Activated CD4-positive, alpha-beta T cell treated with anti-CD3 and anti-CD28 coated beads, Interleukin-2, amount 10 ng/mL, durations not matched to agents 24 days and 14 days (primary cell): ENCODE measurements around the gene PSD. TPM values are rescaled to one million over a fixed set of nuclear protein-coding genes. Genes with fewer than 3 reads are reported as not detected.

Source experiments
- DNase-seq: peaks from one replicate; pipeline ENCODE4 v3.0.0; 2022
- H3K27ac Mint-ChIP-seq: one replicate; pipeline ENCODE4 v1.8.0; 2022; ENCODE audit warnings: mild to moderate bottlenecking, mixed read lengths
- H3K27me3 Mint-ChIP-seq: one replicate; pipeline ENCODE4 v1.8.0; 2022; ENCODE audit warnings: mixed read lengths
- H3K36me3 Mint-ChIP-seq: one replicate; pipeline ENCODE4 v1.8.0; 2022; ENCODE audit warnings: low read depth, mild to moderate bottlenecking, mixed read lengths
- H3K4me1 Mint-ChIP-seq: one replicate; pipeline ENCODE4 v1.8.0; 2021; ENCODE audit warnings: mixed read lengths
- H3K4me3 Mint-ChIP-seq: one replicate; pipeline ENCODE4 v1.8.0; 2022; ENCODE audit warnings: mild to moderate bottlenecking, moderate library complexity, mixed read lengths
- H3K9me3 Mint-ChIP-seq: one replicate; pipeline ENCODE4 v1.8.0; 2021; ENCODE audit warnings: mixed read lengths
- intact Hi-C: fragments of 100-400 bp; cut with micrococcal nuclease; formaldehyde crosslinking; loops from one replicate; pipeline ENCODE4 v1.15.1; 2023
- total RNA-seq: library from RNA; stranded (reverse); gene quantifications from 2 replicates; pipeline ENCODE4 v1.2.3, GENCODE V29; 2022

PSD gene
- total RNA-seq, 1 donor from 2014 or later = 10.4 TPM

DNA sequence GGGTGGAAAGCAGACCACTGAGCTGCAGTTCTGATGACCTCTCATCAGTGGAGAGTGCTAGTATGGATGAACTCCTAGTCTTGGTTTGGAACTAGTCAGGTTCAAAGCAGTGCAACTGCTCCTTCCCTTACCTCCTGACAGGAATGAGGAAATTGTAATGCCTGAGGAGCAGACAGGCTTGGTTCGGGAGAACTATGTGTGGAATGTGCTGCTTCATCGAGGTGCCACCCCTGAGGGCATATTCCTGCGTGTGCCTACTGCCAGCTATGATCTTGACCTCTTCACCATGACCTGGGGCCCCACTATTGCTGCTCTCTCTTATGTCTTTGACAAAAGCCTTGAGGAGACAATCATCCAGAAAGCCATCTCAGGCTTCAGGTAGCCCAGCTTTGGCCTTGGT, 50.5 kb downstream of the PSD start:
- no peak for DNase-seq
- no peaks in the 10 kb centered on the region for H3K4me1 Mint-ChIP-seq
- H3K27ac Mint-ChIP-seq = no peak overlapping the region
- H3K9me3 Mint-ChIP-seq = peaks cover 4% of the 10 kb centered on the region
- intact Hi-C loops = no loop called here
- no peak overlapping the region for H3K4me3 Mint-ChIP-seq
- H3K27me3 Mint-ChIP-seq = no peaks in the 10 kb centered on the region
- H3K36me3 Mint-ChIP-seq = peaks cover 78% of the 10 kb centered on the region

DNA sequence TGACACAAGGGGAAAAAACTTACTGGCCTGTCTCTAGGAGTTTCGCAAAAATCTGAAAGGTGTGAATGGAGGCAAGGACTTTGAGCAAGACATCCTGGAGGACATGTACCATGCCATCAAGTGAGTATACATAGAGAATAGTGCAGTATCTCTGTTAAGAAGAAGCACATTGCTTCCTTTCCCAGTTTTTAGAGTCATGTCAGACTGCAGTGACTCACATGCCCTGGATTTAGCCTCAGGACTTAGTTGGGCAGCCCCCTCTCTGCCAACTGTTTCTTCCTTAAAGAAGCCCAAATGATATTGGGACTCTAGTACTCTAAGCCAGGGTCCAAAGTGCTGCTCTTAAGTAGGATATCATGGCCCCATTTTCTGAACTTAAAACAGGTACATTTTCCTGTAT, 51.1 kb downstream of the PSD start:
- Mint-ChIP-seq H3K4me3 (no peak overlapping the region), H3K9me3 (peaks cover 4% of the 10 kb centered on the region), H3K27ac (no peak overlapping the region), H3K36me3 (peaks cover 80% of the 10 kb centered on the region), H3K27me3 (no peaks in the 10 kb centered on the region), H3K4me1 (no peaks in the 10 kb centered on the region)
- intact Hi-C loops = no loop called here
- no peak for DNase-seq

DNA sequence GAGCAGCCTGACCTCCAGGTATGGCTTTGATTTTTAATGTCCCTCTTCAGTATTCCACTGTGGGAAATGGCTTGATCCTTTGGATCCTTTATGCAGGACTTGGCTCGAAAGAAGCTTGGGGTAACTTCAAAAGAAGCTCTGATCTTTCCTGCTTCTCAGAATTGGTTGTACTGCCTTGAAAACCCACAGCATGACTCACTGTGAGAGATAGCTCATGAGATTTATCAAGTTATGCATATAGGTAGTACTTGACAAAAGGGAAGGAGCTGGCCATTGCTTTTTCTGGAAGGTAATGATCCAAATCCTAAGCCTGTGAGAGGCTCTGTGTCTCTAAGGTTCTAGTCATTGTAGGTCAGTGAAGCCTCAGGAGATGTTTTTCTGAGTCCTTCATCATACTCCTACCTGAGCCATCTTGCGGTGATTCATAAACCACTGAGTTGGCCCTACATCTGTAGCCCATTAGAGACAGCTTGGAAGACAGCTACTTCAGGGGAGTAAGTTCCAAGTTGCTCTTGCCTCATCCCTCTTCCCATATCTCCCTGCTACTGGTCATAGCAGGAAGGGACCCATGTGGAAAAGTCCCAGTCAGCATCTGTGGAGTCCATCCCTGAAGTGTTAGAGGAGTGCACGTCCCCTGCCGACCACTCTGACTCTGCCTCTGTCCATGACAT, 59.7 kb downstream of the PSD start:
- Mint-ChIP-seq H3K9me3 (no peaks in the 10 kb centered on the region), H3K27ac (no peak overlapping the region), H3K27me3 (no peaks in the 10 kb centered on the region), H3K4me1 (peaks cover 12% of the 10 kb centered on the region), H3K4me3 (no peak overlapping the region), H3K36me3 (peaks cover 60% of the 10 kb centered on the region)
- intact Hi-C loops = no loop called here
- DNase-seq = no peak

DNA sequence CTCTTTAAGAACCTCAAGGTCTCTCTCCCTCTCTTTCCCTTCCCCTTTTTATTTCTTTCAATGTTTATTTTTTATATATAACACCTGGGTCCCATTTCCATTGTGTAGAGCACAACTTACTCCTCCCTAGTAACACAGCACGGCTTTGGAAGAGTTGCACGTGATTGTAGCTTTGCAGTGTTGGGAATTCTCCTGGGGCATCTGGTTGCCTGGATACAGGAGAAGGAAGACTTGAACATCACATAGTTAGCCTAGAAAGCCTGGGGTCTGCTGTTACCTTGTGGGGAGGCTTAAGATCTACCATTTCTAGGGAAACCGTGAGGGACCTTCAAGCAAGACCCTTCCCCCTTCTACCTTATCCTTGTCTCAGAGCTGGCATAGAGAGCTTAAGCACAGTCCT, 64.1 kb downstream of the PSD start:
- H3K27ac Mint-ChIP-seq = no peak overlapping the region
- peaks cover 10% of the 10 kb centered on the region for H3K4me1 Mint-ChIP-seq
- intact Hi-C loops = no loop called here
- peaks cover 39% of the 10 kb centered on the region for H3K36me3 Mint-ChIP-seq
- no peak for DNase-seq
- H3K9me3 Mint-ChIP-seq = no peaks in the 10 kb centered on the region
- H3K4me3 Mint-ChIP-seq = no peak overlapping the region
- H3K27me3 Mint-ChIP-seq = no peaks in the 10 kb centered on the region

Other genes with a start within 250 kb of the PSD start
- 0.14 TPM in 1 of 2 replicates, not detected in the other for gene ELOVL3, start 192.5 kb downstream of the PSD start, total RNA-seq
- 0.54 and 0.86 TPM in 2 replicates for gene PITX3, start 177.3 kb downstream of the PSD start, total RNA-seq
- 45.2 and 47.7 TPM in 2 replicates for gene GBF1, start 173.3 kb downstream of the PSD start, total RNA-seq
- 300 and 311 TPM in 2 replicates for gene NFKB2, start 23.1 kb downstream of the PSD start, total RNA-seq
- gene FBXL15, start 2.1 kb upstream of the PSD start, total RNA-seq = 14.0 and 16.4 TPM in 2 replicates
- gene CUEDC2, start 13.8 kb upstream of the PSD start, total RNA-seq = 64.2 and 67.6 TPM in 2 replicates
- 0.33 and 0.52 TPM in 2 replicates for gene C10orf95, start 32.8 kb upstream of the PSD start, total RNA-seq
- gene ACTR1A, start 83.9 kb upstream of the PSD start, total RNA-seq = 60.9 and 64.8 TPM in 2 replicates
- gene SUFU, start 85.2 kb upstream of the PSD start, total RNA-seq = 8.4 and 9.9 TPM in 2 replicates
- 85.5 and 85.7 TPM in 2 replicates for gene TRIM8, start 225.7 kb upstream of the PSD start, total RNA-seq